ENCODE results near the gene DDX5. TPM values are rescaled to one million over a fixed set of nuclear protein-coding genes. Genes with fewer than 3 reads are reported as not detected.
"Not testable (repeated sequence)": the region's sequence is repeated elsewhere in the genome, so short reads cannot be mapped to it uniquely, and the experiment has no call there.

DDX5 gene
- total RNA-seq, 3 donors from 2014 or later (not counting 1 experiment from before 2014, with no cell fraction given) = 2,956 to 3,334 (median 3,276) TPM

GRCh38 chr17:64460955-64461354, 45.1 kb downstream of the DDX5 start:
- Histone ChIP-seq H3K27ac (ENCODE audit: low read length) (no peak overlapping the region), H3K36me3 (ENCODE audit: control insufficient read depth, insufficient read depth, low read length) (no peaks in the 10 kb centered on the region), H3K4me1 (ENCODE audit: control insufficient read depth, insufficient read depth, low read length) (peaks cover 13% of the 10 kb centered on the region), H3K27me3 (ENCODE audit: control insufficient read depth, insufficient read depth, low read length) (no peaks in the 10 kb centered on the region), H3K9me3 (ENCODE audit: control insufficient read depth, insufficient read depth, low read length) (no peaks in the 10 kb centered on the region), H3K4me3 (ENCODE audit: low read length) (no peak overlapping the region)
- intact Hi-C loops (cut with micrococcal nuclease) = no loop called here
- peaks cover 6% of the 10 kb centered on the region in 2 donors for H3K4me1 Mint-ChIP-seq
- no peak overlapping the region for H3K4me3 Mint-ChIP-seq
- peaks cover 0 to 2% of the 10 kb centered on the region in 2 donors for H3K27me3 Mint-ChIP-seq (ENCODE audit: low read depth in 2 of 2)
- H3K9me3 Mint-ChIP-seq = no peaks in the 10 kb centered on the region
- H3K36me3 Mint-ChIP-seq = no peaks in the 10 kb centered on the region
- TF ChIP-seq CTCF (IDR thresholded peaks at IDR 0.05) = no peak
- no peak for DNase-seq
- ATAC-seq = no peak
- WGBS (ENCODE audit: insufficient coverage) = 95% methylated on average over 8 of the region's 8 CpGs
- H3K27ac Mint-ChIP-seq = no peak overlapping the region

- H3K4me3 ChIP-seq (ENCODE audit: low read length); DNase-seq; ATAC-seq; H3K27me3 ChIP-seq (ENCODE audit: control insufficient read depth, insufficient read depth, low read length); H3K9me3 ChIP-seq (ENCODE audit: control insufficient read depth, insufficient read depth, low read length); H3K4me1 Mint-ChIP-seq; H3K36me3 Mint-ChIP-seq; intact Hi-C loops (cut with micrococcal nuclease); H3K27me3 Mint-ChIP-seq (ENCODE audit: low read depth in 2 of 2); H3K9me3 Mint-ChIP-seq; H3K27ac Mint-ChIP-seq; H3K27ac ChIP-seq (ENCODE audit: low read length); H3K36me3 ChIP-seq (ENCODE audit: control insufficient read depth, insufficient read depth, low read length); H3K4me3 Mint-ChIP-seq: not testable (repeated sequence)
- 99% methylated on average over 7 of the region's 7 CpGs for WGBS (ENCODE audit: insufficient coverage)
- H3K4me1 ChIP-seq (ENCODE audit: control insufficient read depth, insufficient read depth, low read length) = peaks cover 17% of the 10 kb centered on the region
Measured at GRCh38 chr17:64459818-64460217, 46.3 kb downstream of the DDX5 start.

GRCh38 chr17:64459284-64459747, 46.8 kb downstream of the DDX5 start:
- H3K27ac Mint-ChIP-seq = no peak overlapping the region
- H3K36me3 Mint-ChIP-seq = no peaks in the 10 kb centered on the region
- H3K9me3 Mint-ChIP-seq = no peaks in the 10 kb centered on the region
- ATAC-seq = no peak
- Histone ChIP-seq H3K36me3 (ENCODE audit: control insufficient read depth, insufficient read depth, low read length) (no peaks in the 10 kb centered on the region), H3K4me1 (ENCODE audit: control insufficient read depth, insufficient read depth, low read length) (peaks cover 17% of the 10 kb centered on the region), H3K4me3 (ENCODE audit: low read length) (no peak overlapping the region), H3K27ac (ENCODE audit: low read length) (no peak overlapping the region), H3K27me3 (ENCODE audit: control insufficient read depth, insufficient read depth, low read length) (no peaks in the 10 kb centered on the region), H3K9me3 (ENCODE audit: control insufficient read depth, insufficient read depth, low read length) (no peaks in the 10 kb centered on the region)
- WGBS (ENCODE audit: insufficient coverage) = 92% methylated on average over 6 of the region's 6 CpGs
- DNase-seq = no peak
- no peak overlapping the region for H3K4me3 Mint-ChIP-seq
- peaks cover 6 to 9% of the 10 kb centered on the region in 2 donors for H3K4me1 Mint-ChIP-seq
- no peak for TF ChIP-seq CTCF (IDR thresholded peaks at IDR 0.05)
- H3K27me3 Mint-ChIP-seq (ENCODE audit: low read depth in 2 of 2) = no peaks in the 10 kb centered on the region
- intact Hi-C loops (cut with micrococcal nuclease) = no loop called here

GRCh38 chr17:64458756-64459155, 47.3 kb downstream of the DDX5 start:
- ATAC-seq = no peak
- Histone ChIP-seq H3K27me3 (ENCODE audit: control insufficient read depth, insufficient read depth, low read length) (no peaks in the 10 kb centered on the region), H3K27ac (ENCODE audit: low read length) (no peak overlapping the region), H3K36me3 (ENCODE audit: control insufficient read depth, insufficient read depth, low read length) (no peaks in the 10 kb centered on the region), H3K4me1 (ENCODE audit: control insufficient read depth, insufficient read depth, low read length) (peaks cover 17% of the 10 kb centered on the region), H3K4me3 (ENCODE audit: low read length) (no peak overlapping the region), H3K9me3 (ENCODE audit: control insufficient read depth, insufficient read depth, low read length) (no peaks in the 10 kb centered on the region)
- DNase-seq = no peak
- TF ChIP-seq CTCF (IDR thresholded peaks at IDR 0.05) = no peak
- peaks cover 6 to 9% of the 10 kb centered on the region in 2 donors for H3K4me1 Mint-ChIP-seq
- no peaks in the 10 kb centered on the region for H3K36me3 Mint-ChIP-seq
- WGBS (ENCODE audit: insufficient coverage) = 91% methylated on average over 8 of the region's 8 CpGs
- H3K27ac Mint-ChIP-seq = no peak overlapping the region
- intact Hi-C loops (cut with micrococcal nuclease) = no loop called here
- no peaks in the 10 kb centered on the region for H3K9me3 Mint-ChIP-seq
- H3K4me3 Mint-ChIP-seq = no peak overlapping the region
- no peaks in the 10 kb centered on the region for H3K27me3 Mint-ChIP-seq (ENCODE audit: low read depth in 2 of 2)
